Panc1 (cell line): ENCODE results near the gene NFATC1. TPM values are rescaled to one million over a fixed set of nuclear protein-coding genes. Genes with fewer than 3 reads are reported as not detected.

ENCODE experiments used
- ATAC-seq: fragments of 200-7000 bp; cut with Tn5 transposase; 2 replicates; pipeline ENCODE4 v1.9.1; 2020; ENCODE audit warnings: mild to moderate bottlenecking, moderate library complexity
- BruUV-seq: library from RNA; stranded (reverse); fragments of 400-500 nt; replicated peaks from 2 replicates; lab custom pipeline; 2021; lab: Mats Ljungman, UMichigan
- CTCF ChIA-PET: fragments of 300-600 bp; sonication (Branson Sonifier 250); formaldehyde crosslinking; loops from one replicate; lab custom pipeline; 2022; ENCODE audit warnings: antibody characterized with exemption; lab: Charles Lee
- POLR2A ChIA-PET: fragments of 300-600 bp; sonication (Branson Sonifier 250); formaldehyde crosslinking; loops from one replicate; lab custom pipeline; 2022; ENCODE audit warnings: antibody characterized with exemption; lab: Charles Lee
- DNase-seq: peaks from one replicate; pipeline ENCODE4 v3.0.0-alpha.2; 2010; ENCODE audit warnings: low read depth, low spot score
- H3K27ac ChIP-seq: 2 replicates; pipeline ENCODE4 v1.5.1; 2011; ENCODE audit warnings: mild to moderate bottlenecking, low read length, inconsistent platforms
- H3K27me3 ChIP-seq: fragments of 200-500 bp; sonication (Bioruptor generic); 2 replicates; pipeline ENCODE4 v1.6.0; 2014; ENCODE audit warnings: low read length, inconsistent platforms; ENCODE audit not compliant: control insufficient read depth, insufficient read depth
- H3K36me3 ChIP-seq: fragments of 200-500 bp; sonication (Bioruptor generic); 2 replicates; pipeline ENCODE4 v1.5.1; 2014; ENCODE audit warnings: inconsistent platforms, mild to moderate bottlenecking, low read length, moderate library complexity; ENCODE audit not compliant: control insufficient read depth, insufficient read depth
- H3K4me1 ChIP-seq: 2 replicates; pipeline ENCODE4 v1.5.1; 2011; ENCODE audit warnings: inconsistent platforms, mild to moderate bottlenecking, low read length, moderate library complexity; ENCODE audit not compliant: control insufficient read depth, insufficient read depth
- H3K4me3 ChIP-seq, 2 experiments: 2 replicates each; pipeline ENCODE4 v1.5.1; 2011 to 2012; ENCODE audit warnings: low read depth in 2 of 2, low read length in 2 of 2, mild to moderate bottlenecking in 2 of 2, inconsistent platforms in 1 of 2, moderate library complexity in 1 of 2
- H3K9me3 ChIP-seq: fragments of 200-500 bp; sonication (Bioruptor generic); 2 replicates; pipeline ENCODE4 v1.5.1; 2014; ENCODE audit warnings: low read depth, mild to moderate bottlenecking, inconsistent platforms, low read length, moderate library complexity; ENCODE audit not compliant: control insufficient read depth, insufficient read depth
- POLR2AphosphoS5 ChIP-seq: IDR thresholded peaks from 2 replicates; pipeline ENCODE4 v1.6.1; 2012; ENCODE audit warnings: mild to moderate bottlenecking, low read depth, low read length, moderate library complexity
- REST ChIP-seq, 2 experiments: IDR thresholded peaks; 2 replicates each; pipeline ENCODE4 v1.6.1; 2011 to 2012; ENCODE audit warnings: low read depth in 2 of 2, control low read depth in 1 of 2, low read length in 1 of 2, mild to moderate bottlenecking in 1 of 2, moderate library complexity in 1 of 2; ENCODE audit not compliant: insufficient read depth in 1 of 2
- SIN3A ChIP-seq: IDR thresholded peaks from 2 replicates; pipeline ENCODE4 v1.6.1; 2012; ENCODE audit warnings: low read depth, mild to moderate bottlenecking, low read length, moderate library complexity, borderline replicate concordance; ENCODE audit not compliant: insufficient read depth
- TCF7L2 ChIP-seq: IDR thresholded peaks from 2 replicates; pipeline ENCODE4 v1.6.1; 2011; ENCODE audit warnings: mild to moderate bottlenecking, low read depth, low read length, inconsistent platforms
- in situ Hi-C: cut with HindIII; loops from 2 replicates; pipeline ENCODE4 v1.10.0; 2016; ENCODE audit warnings: low sequenced_read_pairs, low pct_unique_long_range_greater_than_20kb
- intact Hi-C: fragments of 100-400 bp; cut with micrococcal nuclease; formaldehyde crosslinking; loops from one replicate; pipeline ENCODE4 v1.10.0; 2022; ENCODE audit not compliant: unreplicated experiment
- total RNA-seq: library from RNA; stranded (reverse); gene quantifications from one replicate; pipeline ENCODE4 v1.2.1, GENCODE V29; 2021; ENCODE audit not compliant: unreplicated experiment
- TF ChIP-seq, protein P1 (sequence below): fragments of 450-650 bp; IDR thresholded peaks from 2 replicates; pipeline ENCODE4 v1.5.1; 2017; ENCODE audit warnings: mild to moderate bottlenecking

NFATC1 gene
- total RNA-seq, 1 experiment from 2014 or later, result 30.8 TPM

GRCh38 chr18:79403723-79404566 lies 8.2 kb downstream of the NFATC1 start:
- no TSS peak for BruUV-seq
- TF ChIP-seq SIN3A (no peak), TCF7L2 (no peak), POLR2AphosphoS5 (no peak), REST (IDR thresholded peaks at IDR 0.05; ENCODE audit: insufficient read depth in 1 of 2, low read depth in 2 of 2, low read length in 1 of 2) (no peak)
- TF ChIP-seq, protein P1, sequence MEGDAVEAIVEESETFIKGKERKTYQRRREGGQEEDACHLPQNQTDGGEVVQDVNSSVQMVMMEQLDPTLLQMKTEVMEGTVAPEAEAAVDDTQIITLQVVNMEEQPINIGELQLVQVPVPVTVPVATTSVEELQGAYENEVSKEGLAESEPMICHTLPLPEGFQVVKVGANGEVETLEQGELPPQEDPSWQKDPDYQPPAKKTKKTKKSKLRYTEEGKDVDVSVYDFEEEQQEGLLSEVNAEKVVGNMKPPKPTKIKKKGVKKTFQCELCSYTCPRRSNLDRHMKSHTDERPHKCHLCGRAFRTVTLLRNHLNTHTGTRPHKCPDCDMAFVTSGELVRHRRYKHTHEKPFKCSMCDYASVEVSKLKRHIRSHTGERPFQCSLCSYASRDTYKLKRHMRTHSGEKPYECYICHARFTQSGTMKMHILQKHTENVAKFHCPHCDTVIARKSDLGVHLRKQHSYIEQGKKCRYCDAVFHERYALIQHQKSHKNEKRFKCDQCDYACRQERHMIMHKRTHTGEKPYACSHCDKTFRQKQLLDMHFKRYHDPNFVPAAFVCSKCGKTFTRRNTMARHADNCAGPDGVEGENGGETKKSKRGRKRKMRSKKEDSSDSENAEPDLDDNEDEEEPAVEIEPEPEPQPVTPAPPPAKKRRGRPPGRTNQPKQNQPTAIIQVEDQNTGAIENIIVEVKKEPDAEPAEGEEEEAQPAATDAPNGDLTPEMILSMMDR, result no peak
- H3K36me3 ChIP-seq, result no peaks in the 10 kb centered on the region
- H3K9me3 ChIP-seq, result no peaks in the 10 kb centered on the region
- peaks cover 35% of the 10 kb centered on the region for H3K4me1 ChIP-seq
- no peak overlapping the region for H3K4me3 ChIP-seq
- H3K27ac ChIP-seq, result peak overlapping the region; percentile 4; the same call in 1 of the 2 replicates
- POLR2A ChIA-PET, result interaction anchor here (0.7 kb wide), 1 partner anchor 20 kb away, joined by 3 read pairs; no protein-coding TSS in a partner anchor
- DNase-seq (no peak), ATAC-seq (no peak; the same call in 1 of the 2 replicates)
- intact Hi-C loops, result no loop called here
- H3K27me3 ChIP-seq, result no peaks in the 10 kb centered on the region
- CTCF ChIA-PET, result no interaction called here
- in situ Hi-C loops, result no loop called here

DNA sequence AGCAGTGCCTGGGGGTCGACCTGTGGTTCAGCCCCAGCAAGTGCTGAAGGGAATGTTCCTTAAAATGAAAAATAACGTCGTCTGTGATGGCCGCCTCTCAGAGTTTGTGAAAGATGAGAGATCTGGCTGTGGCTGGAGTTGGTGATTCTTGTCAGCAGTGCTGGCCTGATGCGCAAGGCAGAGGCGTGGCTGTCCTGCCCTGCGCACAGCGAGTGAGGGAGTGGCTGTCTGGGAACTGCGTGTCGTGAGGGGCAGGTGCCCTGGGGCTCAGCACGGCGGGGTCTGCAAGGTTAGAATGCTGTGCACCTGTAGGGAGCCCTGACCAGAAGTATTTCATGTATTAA lies 8.8 kb downstream of the NFATC1 start:
- CTCF ChIA-PET, result no interaction called here

More for the DNA sequence above, 8.8 kb downstream of the NFATC1 start:
- no peaks in the 10 kb centered on the region for H3K9me3 ChIP-seq
- H3K4me3 ChIP-seq, result no peak overlapping the region
- intact Hi-C loops (no loop called here), in situ Hi-C loops (no loop called here)
- no TSS peak for BruUV-seq
- DNase-seq (no peak), ATAC-seq (peak; percentile 26; the same call in 1 of the 2 replicates)
- no peaks in the 10 kb centered on the region for H3K36me3 ChIP-seq
- H3K27ac ChIP-seq, result peak overlapping the region; percentile 4; the same call in 1 of the 2 replicates
- peaks cover 30% of the 10 kb centered on the region for H3K4me1 ChIP-seq
- TF ChIP-seq, protein P1, result no peak
- 0 out of 4 replicates have a peak, but pooled peaks of 1 of the 2 experiments have one; percentile 13 for TF ChIP-seq REST (IDR thresholded peaks at IDR 0.05; ENCODE audit: insufficient read depth in 1 of 2, low read depth in 2 of 2, low read length in 1 of 2)
- no peaks in the 10 kb centered on the region for H3K27me3 ChIP-seq
- POLR2A ChIA-PET, result no interaction called here
